NCI-H2196 (cell line): ENCODE data around the gene ARAP2.

Source experiments
- DNase-seq: peaks from one replicate; lab custom pipeline; 2025; ENCODE audit not compliant: unreplicated experiment; lab: John Stamatoyannopoulos, UW

ARAP2 gene, protein sequence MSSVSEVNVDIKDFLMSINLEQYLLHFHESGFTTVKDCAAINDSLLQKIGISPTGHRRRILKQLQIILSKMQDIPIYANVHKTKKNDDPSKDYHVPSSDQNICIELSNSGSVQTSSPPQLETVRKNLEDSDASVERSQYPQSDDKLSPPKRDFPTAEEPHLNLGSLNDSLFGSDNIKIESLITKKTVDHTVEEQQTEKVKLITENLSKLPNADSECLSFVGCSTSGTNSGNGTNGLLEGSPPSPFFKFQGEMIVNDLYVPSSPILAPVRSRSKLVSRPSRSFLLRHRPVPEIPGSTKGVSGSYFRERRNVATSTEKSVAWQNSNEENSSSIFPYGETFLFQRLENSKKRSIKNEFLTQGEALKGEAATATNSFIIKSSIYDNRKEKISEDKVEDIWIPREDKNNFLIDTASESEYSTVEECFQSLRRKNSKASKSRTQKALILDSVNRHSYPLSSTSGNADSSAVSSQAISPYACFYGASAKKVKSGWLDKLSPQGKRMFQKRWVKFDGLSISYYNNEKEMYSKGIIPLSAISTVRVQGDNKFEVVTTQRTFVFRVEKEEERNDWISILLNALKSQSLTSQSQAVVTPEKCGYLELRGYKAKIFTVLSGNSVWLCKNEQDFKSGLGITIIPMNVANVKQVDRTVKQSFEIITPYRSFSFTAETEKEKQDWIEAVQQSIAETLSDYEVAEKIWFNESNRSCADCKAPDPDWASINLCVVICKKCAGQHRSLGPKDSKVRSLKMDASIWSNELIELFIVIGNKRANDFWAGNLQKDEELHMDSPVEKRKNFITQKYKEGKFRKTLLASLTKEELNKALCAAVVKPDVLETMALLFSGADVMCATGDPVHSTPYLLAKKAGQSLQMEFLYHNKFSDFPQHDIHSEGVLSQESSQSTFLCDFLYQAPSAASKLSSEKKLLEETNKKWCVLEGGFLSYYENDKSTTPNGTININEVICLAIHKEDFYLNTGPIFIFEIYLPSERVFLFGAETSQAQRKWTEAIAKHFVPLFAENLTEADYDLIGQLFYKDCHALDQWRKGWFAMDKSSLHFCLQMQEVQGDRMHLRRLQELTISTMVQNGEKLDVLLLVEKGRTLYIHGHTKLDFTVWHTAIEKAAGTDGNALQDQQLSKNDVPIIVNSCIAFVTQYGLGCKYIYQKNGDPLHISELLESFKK (N-terminal part only)

GRCh38 chr4:36244257-36245082, at the start of gene ARAP2:
TSS of gene ARAP2 (minus strand) at chr4:36244514. CDS start at chr4:36229486, 15,028 bp downstream.
- peak; percentile 21 for DNase-seq

DNA sequence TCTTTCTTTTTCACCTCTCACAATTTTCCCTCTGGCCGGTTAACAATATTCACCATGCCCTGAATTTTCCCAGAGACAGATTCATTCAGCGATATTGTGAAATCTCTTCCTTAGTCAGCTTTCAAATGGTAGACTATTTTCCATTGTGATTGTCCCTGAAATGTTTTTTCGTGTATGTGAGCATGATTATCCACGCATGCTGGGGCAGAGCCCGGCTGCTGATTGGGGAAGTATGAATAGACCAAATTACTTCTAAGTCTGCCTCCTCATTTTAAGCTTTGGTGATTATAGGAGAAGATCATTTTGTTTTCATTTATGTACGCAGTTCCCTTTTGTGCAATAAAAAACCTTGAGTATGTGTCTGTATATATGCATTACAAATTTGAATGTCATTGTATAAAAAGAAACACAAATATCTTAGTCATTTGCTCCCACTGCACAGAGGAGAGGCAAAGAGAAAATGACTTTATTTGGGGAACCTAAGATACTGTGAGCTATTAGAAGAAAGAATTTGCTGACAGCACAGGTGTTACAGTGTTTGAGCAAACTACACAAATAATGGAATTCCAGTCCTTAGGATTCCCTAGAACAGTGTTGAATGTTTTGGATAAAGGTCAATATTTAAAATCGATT, 48.4 kb upstream of the ARAP2 start:
- no peak for DNase-seq

- no peak for DNase-seq
Measured at GRCh38 chr4:36290641-36291040, 46.3 kb upstream of the ARAP2 start.

DNA sequence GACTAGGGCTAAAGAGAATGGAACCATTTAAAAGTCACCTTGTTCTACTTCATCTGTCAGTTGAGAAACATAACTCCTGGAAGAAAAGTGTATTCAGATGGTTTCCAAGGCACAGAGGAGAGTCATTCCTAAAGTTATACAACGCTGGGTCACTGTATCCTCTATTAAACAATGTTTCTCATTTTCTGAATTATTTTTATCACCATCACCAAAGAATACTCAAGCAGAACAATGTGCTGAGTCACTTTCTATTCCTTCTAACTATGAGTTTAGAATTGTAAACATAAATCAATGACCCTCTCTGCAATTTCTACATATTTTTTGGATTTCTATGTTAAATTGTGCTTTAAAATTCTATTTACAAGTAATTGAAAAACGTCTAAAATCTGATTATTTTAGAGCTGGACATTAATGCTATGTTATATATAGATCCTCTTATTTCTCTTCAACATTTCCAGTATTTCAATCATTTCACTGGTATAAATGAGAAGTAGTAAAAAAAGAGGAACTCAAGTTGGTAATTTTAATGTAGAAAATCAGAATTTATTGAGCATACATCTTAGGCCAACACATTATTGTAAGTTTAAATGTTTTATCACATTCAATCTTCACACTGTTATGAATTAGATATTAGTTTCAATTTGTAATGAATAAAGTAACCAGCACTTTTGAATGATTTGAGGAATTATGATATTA, 44.6 kb upstream of the ARAP2 start:
- DNase-seq, result no peak

DNA sequence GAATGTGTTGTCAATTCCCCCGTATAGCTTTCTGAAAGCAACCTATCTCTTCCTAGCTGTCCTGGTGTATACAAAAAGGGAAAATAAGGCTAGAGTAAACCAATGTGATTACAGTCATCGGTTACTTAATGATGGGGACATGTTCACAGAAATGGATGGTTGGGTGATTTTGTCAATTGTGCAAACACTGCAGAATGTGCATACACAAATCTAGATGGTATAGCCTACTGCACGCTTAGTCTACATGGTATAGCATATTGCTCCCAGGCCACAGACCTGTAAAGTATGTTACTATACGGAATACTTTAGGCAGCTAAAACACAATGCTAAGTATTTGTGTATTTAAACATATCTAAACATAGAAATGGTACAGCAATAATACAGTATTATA, 42.2 kb upstream of the ARAP2 start:
- no peak for DNase-seq

DNA sequence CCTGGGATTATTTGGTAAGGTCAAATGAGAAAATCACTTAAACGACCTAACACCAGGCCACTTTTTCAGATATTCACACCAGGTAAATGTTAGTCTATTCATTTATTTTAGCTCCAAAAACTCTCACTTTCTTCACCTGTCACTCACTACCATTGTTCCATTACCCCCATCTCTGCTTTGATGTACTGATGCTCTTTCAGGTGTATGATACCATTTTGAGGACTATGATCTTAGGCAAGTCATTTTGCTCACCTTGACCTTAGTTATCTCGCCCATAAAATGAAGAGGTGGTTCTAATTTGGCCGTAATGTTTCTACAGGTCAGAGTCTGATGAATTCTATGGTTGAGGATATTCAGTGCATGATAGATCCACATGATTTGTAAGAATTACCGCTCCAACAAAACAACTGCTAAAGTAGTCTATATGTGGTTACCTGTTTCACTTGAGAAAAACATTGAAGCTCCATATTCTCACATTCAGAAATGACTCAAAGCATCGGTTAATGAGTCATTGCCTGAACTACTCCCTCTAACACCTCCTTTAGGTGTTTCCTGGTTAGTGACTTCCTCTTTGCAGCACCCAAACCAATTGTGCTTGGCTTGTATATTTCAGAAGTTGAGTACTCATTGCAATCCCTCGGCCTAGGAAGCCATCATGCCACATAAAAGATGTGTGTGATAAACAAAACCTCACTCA, 41.6 kb upstream of the ARAP2 start:
- no peak for DNase-seq

- DNase-seq, result no peak
Measured at GRCh38 chr4:36283912-36284465, 39.7 kb upstream of the ARAP2 start.

DNA sequence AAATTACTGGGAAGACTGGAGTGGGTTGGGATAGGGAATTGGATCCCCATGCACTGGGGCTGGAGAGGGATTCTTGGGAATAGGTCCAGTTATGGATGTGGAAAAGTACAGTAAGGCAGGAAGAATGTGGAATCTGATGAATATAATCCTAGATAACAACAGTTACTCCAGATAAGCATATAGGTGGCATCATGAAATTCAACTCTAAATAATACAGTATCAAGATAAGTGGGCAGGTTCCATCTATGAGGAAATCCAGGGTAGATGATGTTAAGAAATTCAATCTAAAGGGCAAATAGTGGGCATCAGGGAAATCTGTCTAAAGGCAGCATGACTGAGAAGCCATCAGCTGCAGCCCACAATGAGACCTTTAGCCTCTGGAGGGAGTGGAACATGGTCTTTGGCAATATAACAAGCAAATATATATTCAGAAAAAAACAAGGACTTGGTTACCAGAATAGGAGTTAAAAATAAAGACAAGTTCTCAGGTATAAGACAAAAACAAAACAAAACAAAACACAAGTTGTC, 38.3 kb upstream of the ARAP2 start:
- DNase-seq, result no peak

DNA sequence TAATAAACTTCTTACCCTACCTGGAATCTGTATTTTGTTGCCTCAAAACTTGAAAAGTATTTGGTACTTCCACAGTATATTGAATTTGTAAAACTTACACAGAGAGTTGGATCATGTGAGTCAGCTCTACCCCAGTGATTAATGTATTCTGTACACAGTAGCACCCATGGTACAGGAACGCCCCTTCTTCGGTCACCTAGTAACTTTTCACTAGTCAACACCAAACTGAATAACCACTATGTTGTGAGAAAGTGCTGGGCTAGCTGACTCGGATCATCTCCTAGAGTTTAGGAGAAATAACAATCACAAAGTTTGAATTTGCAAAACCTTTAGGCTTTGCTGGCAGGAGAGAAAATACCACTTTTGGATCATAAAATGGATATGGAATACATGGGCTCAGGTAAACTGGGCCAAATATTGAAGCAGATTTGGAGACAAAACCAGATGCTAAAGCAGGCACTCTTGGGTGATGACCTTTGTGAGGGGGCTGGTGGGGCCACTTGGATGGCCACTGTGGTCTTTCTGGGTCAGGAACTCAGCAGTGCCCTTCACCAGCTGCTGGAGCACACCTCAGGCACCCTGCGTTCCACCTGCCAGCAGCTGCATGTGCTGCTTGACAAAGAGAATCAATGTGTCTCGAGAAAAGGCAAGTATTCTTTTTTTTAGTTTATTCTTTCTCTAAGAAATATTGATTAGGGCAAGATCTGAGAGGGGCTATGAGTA, 37.2 kb upstream of the ARAP2 start, which contains the start of gene DTHD1:
TSS of gene DTHD1 (plus strand) at position 233 of the 723 bp plus-strand sequence. CDS start at position 376, 143 bp downstream.
- DNase-seq, result no peak

- DNase-seq, result no peak
Measured at GRCh38 chr4:36280555-36280954, 36.2 kb upstream of the ARAP2 start.

- no peak for DNase-seq
Measured at GRCh38 chr4:36278789-36279188, 34.5 kb upstream of the ARAP2 start.

- DNase-seq, result no peak
Measured at GRCh38 chr4:36277533-36277932, 33.2 kb upstream of the ARAP2 start.

GRCh38 chr4:36274158-36274557, 29.8 kb upstream of the ARAP2 start:
- DNase-seq, result no peak

DNA sequence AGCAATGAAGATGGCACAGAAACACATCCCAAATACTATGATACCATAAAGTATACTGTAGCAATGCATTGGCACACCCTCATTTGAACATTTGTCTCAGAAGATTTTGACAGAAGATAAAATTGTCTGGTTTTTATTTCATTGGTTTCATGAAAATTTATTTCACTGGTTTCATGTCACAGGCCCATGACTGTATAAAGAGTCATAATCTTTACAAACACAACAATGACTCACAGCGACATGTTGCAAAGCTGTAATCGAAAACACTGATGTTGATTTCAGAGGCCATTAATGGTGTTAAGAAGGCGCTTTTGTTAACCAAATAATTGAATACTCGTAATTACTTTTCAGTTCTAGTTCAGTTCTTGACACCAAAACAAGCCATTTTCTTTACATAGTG, 29.0 kb upstream of the ARAP2 start:
- no peak for DNase-seq

- no peak for DNase-seq
Measured at GRCh38 chr4:36269533-36270173, 25.3 kb upstream of the ARAP2 start.

DNA sequence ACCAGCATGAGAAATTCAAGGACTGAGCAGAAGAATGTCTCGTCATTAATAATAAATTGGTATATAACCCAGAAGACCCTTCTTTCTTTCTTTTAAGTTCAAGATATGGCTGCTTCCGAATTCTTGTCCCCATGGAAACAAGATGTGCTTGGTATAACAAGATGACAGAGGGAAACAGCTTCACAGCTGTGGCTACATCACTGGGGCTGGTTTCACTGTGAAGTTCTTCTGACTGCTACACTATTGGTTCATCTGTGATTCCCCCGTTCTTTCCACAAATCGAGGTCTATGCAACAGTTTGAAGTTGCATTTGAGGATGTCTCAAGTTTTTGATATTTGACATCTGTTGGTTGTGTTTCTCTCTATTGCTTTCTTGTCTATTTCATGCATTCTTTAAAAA, 24.8 kb upstream of the ARAP2 start:
- no peak for DNase-seq
